Stimulated activated CD8-positive, alpha-beta memory T cell treated with anti-CD3 and anti-CD28 coated beads, Interleukin-12 subunit alpha, Interleukin-12 subunit beta, amount 100 ng/mL, for 4 hours (primary cell): Measurements from ENCODE around the gene KLHL24.
"Not testable (repeated sequence)": the region's sequence is repeated elsewhere in the genome, so short reads cannot be mapped to it uniquely, and the experiment has no call there.

ENCODE experiments used
- DNase-seq: peaks from one replicate; pipeline ENCODE4 v3.0.0-alpha.2; 2020; ENCODE audit warnings: low read depth

The KLHL24 gene, protein sequence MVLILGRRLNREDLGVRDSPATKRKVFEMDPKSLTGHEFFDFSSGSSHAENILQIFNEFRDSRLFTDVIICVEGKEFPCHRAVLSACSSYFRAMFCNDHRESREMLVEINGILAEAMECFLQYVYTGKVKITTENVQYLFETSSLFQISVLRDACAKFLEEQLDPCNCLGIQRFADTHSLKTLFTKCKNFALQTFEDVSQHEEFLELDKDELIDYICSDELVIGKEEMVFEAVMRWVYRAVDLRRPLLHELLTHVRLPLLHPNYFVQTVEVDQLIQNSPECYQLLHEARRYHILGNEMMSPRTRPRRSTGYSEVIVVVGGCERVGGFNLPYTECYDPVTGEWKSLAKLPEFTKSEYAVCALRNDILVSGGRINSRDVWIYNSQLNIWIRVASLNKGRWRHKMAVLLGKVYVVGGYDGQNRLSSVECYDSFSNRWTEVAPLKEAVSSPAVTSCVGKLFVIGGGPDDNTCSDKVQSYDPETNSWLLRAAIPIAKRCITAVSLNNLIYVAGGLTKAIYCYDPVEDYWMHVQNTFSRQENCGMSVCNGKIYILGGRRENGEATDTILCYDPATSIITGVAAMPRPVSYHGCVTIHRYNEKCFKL

DNA sequence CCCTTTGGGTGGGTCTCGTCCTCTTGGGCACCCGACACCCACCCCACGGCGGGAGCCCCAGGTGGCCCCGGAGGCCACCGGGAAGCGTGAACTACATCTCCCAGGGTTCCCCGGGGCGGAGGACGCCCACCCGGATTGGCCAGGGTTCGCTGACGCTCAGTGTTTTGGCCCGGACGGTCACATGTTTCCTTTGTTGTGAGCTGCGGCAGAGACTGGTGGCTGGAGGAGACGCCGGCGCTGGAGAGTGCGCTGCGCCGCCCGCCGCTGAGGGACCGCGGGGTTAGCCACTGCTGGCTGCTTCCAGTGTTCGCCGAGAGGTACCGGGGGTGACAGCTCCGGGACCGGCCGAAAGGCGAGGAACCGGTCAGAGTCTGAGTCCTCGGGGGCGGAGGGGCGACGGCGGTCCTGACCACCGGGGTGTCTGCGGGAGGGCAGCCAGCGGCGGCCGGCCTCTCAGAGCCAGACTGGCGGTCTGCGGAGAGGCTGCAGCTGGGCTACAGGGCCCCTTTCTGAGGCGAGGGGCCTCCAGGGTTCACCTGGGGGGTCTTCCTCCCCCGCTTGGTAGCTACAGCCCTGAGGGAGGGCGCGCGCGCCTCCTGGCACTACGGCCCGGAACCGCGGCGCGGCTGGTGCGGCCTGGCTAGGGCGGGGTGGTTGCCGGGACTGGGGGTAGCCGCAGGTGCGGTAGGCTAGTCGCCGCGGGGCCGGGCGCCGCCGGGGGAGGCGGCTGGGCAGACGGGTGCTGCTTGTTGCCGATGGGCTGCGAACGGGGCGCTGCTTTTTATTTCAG is at the start of gene KLHL24:
Gene KLHL24 (plus strand): TSS at position 193 of the 790 bp plus-strand sequence. CDS start 14,734 bp downstream, outside the sequence.
- peak; percentile 82 for DNase-seq

DNA sequence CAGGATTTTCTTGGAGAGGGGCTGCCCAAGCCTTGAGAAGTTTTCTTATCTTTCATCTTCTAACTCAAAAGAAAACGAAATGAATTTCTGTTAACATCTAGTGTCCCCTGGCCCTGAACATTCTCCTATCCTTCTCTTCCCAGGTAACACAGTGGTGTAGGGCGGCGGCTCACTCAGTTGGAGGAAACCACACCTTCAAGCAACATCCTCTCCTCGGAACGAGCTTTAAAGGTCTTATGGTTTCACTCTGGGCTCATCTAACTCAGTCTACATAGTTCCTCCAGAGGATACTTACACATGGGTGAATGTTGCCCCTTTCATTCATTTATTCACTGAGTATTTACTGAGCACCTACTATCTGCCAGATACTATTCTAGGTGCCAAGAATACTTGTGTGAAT is 48.9 kb upstream of the KLHL24 start:
- no peak for DNase-seq

DNA sequence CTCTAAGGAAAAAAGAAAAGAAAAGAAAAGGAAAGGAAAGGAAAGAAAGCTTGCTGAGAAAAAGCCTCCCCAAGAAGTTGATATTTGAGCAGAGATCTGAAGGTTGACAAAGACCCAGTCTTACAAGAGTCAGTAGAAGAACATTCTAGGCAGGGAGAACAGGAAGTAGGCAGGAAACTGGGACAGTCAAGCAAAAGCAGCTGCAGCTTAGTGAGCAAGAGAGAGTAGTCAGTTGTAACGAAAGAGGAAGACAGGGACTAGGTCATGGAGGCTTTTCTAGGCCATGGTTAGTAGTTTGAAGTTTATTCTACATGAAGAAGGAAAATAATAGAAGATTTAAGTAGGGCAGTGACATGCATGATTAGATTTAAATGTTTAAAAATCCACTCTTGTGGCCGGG is 48.1 kb upstream of the KLHL24 start:
- no peak for DNase-seq

DNA sequence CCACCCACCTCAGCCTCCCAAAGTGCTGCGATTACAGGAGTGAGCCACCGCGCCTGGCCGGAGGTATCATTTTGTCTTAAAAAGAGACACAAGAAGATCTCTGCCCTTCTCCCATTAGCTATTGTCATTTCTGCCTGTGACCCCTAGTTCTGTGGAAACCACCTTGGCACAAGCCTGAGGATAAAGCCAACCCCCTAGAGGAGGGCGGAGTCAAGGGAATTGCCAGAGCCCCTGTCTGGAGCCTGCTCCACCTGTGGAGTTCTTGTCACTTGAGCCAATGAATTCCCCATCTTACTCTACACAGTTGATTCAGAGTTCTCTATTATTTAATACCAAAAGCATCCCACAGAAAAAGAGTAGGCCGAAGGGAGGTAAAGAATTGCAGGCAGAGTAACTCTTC is 45.0 kb upstream of the KLHL24 start:
- DNase-seq, result no peak

DNA sequence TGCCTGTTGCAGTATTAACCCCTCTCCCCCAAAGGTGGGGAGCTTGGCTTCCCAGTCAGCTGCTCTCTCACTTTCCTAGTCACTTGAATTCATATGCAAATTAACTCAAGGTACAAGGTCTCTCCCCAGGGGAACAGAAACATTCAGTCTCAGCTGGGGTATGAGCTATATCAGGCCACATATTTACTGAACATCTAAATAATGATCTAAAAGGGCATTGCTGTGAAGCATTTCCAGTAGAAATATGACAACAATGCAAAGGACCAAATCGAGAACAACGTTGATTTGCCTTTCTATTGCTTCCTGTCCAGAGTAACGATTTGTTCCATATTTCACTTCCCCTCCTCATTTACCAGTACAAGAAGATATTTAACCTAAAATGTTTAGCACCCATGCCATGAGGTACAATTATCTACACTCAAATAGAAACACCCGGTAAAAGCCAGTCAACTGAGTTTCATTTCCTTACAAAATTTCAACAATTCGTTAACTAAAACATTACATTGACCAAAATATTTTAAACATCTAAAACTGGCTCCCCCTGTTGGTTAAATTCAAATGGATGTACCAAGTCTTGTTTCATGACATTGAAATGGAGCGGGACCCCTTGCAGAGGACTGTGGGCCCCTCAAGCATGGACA is 43.4 kb upstream of the KLHL24 start:
- no peak for DNase-seq

DNA sequence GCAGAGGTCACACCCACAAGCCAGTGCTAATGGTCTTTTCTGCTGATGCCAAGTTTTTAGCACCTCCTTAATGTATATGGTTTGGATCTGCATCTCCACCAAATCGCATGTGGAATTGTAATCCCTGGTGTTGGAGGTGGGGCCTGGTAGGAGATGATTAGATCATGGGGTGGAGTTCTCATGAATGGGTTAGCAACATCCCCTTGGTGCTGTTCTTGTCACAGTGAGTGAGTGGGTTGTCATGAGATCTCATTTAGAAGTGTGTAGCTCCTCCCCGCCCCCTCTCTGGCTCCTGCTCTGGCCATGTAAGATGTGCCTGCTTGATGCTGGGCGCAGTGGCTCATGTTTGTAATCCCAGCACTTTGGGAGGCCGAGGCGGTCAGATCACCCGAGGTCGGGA is 42.6 kb upstream of the KLHL24 start:
- no peak for DNase-seq

DNA sequence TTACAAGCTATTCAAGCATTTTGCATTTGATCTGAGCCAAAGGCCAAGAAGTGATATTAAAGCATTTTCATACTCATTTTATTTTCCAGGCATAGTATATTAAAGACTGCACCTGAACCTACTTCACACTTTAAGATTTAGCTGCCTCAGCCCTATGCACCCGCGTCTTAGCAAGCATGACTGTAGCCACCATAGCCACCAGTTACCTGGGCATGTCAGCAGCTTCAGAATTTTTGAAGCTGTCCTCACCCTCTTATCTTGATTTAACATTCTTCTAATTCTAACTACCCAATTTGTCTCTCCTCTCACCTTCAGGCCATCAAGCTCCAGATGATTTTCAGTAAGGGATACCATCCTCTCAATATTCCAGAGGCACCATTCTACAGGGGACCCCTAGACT is 40.8 kb upstream of the KLHL24 start:
- no peak for DNase-seq

DNA sequence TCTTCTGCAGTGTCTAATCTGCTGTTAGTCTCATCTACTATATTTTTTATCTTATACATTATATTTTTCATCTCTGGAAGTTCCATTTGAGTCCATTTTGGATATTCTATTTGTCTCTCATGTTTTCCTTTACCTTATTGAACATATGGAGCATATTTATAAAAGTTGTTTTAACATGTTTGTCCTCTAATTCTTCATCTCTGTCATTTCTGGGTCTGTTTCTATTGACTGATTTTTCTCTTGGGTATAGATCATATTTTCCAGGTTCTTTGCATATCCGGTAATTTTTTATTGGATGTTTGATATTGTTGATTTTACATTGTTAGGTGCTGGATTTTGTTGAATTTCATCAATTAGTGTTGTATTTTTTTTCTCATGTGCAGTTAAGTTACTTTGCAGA is 37.5 kb upstream of the KLHL24 start:
- no peak for DNase-seq

DNA sequence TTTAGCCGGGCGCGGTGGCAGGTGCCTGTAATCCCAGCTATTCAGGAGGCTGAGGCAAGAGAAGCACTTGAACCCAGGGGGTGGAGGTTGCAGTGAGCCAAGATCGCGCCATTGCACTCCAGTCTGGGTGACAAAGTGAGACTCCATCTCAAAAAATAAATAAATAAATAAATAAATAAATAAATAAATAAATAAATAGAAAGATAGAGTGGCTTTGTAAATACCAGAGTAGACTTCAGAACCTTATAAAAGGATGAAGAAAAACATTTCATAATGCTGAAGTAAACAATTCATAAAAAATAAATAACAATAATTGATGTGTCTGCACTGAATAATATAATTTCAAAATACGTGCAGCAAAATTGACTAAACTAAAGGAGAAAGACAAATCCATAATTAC is 24.1 kb upstream of the KLHL24 start:
- not testable (repeated sequence) for DNase-seq

DNA sequence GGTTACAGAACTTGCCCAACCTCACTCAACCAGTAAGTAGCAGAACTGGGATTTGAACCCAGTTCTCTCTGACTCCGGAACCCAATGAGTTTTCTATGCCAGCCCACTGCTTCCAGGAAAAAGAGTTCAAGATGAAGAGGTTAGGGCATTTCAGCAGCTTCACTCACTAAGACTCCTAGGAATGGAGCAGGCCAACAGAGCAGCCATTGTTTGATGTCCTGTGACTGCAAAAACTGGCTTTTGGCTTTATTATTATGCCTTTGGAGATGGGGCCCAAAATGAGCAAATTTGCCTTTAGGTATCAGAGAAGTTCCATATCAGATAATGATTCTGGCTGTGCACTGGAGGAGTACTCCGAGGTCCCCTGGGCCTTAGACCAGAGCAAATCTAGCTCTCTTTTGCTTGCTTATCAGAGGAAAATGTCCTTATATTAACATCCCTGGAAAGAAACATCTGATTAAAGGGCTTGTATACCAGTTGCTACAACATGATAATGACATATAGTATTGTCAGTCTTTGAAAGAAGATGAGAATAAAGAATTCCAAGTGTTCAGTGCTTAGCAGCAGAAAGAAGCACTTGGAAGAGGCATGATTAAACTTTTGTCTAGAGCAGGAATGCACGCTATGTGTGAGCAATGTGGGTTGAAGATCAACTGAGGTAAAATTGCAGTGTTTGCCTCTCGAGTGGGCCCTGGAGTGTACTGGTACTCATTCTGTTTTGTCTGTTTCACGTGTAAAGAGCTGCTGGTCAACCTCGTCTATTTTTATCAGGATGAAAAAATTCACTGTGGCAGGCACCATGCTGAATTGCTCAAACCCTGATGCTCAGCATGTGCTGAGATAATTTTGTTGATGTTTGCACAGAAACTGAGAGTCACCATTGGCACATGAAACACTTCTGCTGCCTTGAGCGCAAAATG is 21.8 kb upstream of the KLHL24 start:
- no peak for DNase-seq

DNA sequence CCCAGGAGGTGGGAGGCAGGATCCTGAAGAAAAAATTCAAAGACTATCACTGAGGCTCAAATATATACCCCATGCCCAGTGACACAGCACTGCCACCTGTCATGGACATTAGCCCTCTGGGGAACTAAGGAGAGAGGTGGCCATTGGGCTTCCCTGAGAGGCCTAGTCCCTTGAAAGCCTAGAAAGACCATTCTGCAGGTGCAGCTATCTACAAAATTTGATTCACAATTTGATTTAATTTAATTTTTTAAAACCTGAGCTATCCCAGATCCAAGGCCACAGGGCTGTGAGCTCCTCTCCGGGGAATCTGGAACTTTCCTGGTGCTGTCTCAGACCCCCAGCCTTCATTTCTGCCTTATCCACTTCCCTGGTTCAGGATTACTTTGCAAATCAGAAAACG is 16.9 kb upstream of the KLHL24 start:
- no peak for DNase-seq

DNA sequence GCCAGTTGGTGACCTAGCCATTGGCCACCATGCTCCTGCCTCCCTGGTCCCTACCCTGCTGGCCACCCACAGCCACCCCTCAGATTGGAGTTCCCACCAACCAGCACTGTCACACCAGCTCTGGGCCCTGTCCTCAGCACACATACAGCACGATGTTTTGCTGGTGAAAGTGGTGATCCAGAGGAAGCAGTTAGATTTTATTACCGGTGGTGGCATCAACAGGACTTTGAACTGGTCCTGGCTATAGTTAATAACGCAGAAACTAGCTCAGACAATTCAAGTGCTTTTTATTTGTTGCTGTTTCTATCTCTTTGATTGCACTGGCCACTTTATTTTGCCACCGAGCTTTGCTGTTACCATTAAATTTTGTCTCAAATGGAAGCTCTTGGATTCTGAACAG is 16.4 kb upstream of the KLHL24 start:
- DNase-seq, result no peak

DNA sequence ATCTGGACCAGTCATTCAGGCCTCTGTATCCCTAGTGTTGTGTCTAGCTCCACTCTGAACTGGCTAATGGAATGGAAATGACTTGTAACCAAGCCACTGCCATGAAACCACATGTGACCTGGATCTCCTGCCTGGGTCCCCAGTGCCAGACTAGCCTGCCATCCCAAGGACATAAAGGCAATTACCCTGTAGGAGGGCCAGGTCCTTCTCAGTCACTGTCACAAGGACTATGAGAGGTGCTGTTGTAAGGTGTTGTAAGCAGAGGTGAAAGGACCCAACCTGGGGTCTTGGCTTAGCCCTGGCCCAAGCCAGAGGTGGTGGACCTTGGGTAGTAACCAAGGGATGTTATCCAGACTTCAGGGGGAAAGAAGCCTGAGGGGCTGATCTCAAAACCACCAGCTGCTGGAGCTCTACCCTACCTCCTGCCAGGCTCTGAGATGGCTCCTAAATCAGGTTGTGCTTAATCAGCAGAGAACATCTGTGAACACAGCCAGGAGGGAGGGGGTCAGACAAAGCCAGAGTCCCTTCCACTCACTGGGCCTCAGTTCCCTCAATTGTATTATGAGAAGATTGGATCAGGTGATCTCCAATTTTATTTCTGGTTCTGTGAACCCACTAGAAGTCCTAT is 15.7 kb upstream of the KLHL24 start:
- DNase-seq, result no peak

DNA sequence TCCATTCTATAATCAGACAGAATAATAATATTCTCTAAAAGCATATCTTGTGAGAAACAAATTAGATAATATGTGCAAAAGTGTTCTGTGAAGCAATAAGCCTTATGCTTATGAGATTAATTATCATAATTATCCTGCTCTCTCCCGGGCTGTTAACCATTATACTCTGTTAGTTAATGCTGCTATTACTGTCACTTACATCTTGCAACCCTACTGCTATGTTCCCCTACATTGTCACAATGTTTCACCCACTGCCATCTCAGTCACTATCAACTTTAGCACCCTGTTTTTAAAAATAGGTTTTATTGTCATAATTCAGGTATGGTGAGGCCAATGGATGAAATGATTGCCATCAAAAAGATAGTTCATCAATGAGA is 15.2 kb upstream of the KLHL24 start:
- DNase-seq, result no peak

DNA sequence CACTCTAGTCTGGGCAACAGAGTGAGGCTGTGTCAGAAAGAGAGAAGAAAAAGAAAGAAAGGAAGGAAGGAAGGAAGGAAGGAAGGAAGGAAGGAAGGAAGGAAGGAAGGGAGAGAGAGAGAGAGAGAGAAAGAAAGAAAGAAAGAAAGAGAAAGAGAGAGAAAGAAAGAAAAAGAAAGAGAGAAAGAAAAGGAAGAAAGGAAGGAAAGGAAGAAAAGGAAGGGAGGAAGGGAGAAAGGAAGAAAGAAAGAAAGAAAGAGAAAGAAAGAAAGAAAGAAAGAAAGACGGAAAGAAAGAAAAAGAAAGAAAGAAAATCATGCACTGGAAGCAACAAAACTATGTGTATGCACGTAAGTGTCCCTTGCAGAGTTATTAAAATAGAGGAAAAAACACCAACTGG is 12.9 kb upstream of the KLHL24 start:
- DNase-seq, result not testable (repeated sequence)

DNA sequence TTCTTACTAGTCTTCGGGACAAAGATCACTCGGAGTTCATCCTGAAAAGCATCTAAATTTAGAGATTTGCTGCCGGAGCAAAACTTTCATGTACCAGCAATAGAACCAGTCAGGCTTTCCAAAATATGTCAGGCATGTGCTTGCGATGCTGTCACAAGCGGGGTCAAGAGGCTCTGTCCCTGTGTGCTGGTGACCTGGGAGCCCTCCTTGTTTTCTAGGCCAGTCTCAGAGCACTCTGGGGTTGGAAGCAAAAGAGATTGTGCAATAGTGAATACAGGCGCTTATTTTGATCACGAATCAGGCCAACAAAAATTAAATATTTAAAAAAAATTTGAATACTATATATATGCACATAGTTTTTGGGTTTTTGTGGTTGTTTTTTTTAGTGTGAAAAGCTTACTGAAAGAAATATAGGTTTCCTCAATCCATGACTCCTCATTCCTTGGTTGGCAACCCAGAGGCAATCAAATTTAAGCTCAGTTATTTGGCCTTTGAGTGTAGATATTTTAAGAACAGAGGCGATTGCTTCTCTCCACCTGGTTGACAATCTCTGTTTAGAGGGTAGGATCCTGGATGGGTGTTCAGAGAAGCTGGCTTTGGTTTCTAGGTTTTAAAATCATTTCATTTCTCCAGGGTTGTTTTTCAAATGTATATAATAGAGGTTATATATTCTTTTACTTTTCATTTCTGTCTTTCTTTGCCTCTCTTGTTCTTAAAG is 8.4 kb upstream of the KLHL24 start:
- no peak for DNase-seq

DNA sequence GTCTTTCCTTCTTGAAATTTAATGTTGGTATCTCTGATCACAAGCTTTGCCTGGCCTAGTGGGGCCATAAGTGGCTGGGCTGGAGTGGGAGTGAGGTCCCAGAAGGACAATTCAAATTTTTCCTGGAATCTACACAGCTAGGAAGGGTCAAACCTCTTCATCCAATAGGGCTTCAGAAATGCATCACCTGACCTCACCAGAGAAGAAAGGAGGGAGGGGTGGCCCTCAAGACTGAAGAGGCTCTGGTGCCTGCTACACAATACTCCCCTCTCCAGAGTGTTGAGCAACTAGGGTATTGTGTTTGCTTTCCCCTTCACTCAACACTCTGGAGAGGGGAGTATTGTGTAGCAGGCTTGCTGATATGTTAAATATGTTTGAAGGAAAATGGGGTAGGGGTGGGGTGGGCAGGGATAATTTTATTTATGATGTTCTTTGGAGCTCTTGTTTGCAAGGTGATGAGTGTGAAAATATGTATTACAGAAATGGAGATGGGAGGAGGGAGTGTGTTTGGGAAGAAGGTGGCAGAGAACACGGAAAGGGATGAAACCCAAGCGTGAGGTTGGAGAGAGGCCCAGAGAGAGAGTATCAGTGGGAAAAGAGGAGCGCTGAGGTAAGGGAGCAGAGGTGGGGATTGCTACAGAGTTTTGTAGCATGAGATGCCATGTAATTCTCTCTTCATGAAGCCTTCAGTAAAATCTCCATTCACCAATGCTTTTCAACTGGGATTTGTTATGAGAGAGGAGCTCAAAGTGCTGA is 5.7 kb upstream of the KLHL24 start:
- no peak for DNase-seq

DNA sequence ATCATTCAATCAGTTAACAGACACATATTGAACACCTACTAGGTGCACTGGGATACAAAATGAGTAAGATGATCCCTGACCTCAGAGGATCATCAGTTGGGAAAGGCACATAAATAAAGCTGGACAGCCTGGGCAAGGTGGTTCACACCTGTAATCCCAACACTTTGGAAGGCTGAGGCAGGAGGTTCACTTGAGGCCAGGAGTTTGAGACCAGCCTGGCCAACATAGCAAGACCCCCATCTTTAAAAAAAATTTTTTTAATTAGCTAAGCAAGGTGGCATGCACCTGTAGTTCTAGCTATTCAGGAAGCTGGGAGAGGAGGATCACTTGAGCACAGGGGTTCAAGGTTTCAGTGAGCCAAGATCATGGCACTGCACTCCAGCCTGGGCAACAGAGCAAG is 3.7 kb upstream of the KLHL24 start:
- no peak for DNase-seq

DNA sequence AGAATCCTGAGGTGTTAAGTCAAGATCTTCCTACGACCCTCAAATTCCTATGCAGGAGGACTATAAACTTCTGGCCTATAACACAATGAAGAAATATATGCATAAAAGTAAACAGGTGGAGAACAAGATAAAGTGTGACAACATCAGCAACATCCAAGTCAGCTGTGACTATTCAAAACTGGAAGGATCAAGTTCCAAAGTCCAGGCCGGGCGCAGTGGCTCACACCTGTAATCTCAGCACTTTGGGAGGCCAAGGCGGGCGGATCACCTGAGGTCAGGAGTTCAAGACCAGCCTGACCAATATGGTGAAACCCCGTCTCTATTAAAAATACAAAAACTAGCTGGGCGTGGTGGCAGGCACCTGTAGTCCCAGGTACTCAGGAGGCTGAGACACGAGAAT is 2.7 kb upstream of the KLHL24 start:
- not testable (repeated sequence) for DNase-seq

DNA sequence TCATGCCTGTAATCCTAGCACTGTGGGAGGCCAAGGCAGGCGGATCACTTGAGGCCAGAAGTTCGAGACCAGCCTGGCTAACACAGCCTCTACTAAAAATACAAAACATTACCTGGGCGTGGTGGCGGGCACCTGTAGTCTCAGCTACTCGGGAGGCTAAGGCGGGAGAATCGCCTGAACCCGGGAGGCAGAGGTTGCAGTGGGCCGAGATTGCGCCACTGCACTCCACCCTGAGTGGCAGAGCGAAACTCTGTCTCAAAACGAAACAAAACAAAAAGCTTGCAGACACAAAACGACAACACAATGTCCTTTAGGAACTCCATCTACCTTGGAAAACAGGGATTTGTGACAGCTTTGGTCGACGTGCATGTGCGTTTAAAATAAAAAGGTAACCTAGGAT is 716 bp upstream of the KLHL24 start:
- DNase-seq, result no peak
